Astrocyte of the cerebellum (primary cell): ENCODE measurements around the gene MSH2.

Experiments used
- DNase-seq: peaks from one replicate; pipeline ENCODE4 v3.0.0-alpha.2; 2011; ENCODE audit warnings: low read depth
- H3K4me3 ChIP-seq: 2 replicates; pipeline ENCODE4 v1.5.1; 2011; ENCODE audit warnings: mild to moderate bottlenecking, low read depth, low read length, moderate library complexity
- in situ Hi-C: cut with HindIII; loops from 2 replicates; pipeline ENCODE4 v1.10.0; 2017; ENCODE audit warnings: low sequenced_read_pairs
- TF ChIP-seq, protein P1 (sequence below): IDR thresholded peaks from 2 replicates; pipeline ENCODE4 v1.5.1; 2012; ENCODE audit warnings: low read length, low read depth, moderate library complexity, mild to moderate bottlenecking; ENCODE audit errors: missing control alignments

MSH2 gene

GRCh38 chr2:47471429-47472116 is 68.6 kb downstream of the MSH2 start:
- H3K4me3 ChIP-seq, result no peak overlapping the region
- TF ChIP-seq, protein P1, sequence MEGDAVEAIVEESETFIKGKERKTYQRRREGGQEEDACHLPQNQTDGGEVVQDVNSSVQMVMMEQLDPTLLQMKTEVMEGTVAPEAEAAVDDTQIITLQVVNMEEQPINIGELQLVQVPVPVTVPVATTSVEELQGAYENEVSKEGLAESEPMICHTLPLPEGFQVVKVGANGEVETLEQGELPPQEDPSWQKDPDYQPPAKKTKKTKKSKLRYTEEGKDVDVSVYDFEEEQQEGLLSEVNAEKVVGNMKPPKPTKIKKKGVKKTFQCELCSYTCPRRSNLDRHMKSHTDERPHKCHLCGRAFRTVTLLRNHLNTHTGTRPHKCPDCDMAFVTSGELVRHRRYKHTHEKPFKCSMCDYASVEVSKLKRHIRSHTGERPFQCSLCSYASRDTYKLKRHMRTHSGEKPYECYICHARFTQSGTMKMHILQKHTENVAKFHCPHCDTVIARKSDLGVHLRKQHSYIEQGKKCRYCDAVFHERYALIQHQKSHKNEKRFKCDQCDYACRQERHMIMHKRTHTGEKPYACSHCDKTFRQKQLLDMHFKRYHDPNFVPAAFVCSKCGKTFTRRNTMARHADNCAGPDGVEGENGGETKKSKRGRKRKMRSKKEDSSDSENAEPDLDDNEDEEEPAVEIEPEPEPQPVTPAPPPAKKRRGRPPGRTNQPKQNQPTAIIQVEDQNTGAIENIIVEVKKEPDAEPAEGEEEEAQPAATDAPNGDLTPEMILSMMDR, result no peak
- in situ Hi-C loops, result no loop called here
- DNase-seq, result no peak

GRCh38 chr2:47479863-47480262 is 76.9 kb downstream of the MSH2 start:
- in situ Hi-C loops, result no loop called here
- no peak for DNase-seq
- TF ChIP-seq, protein P1, result no peak
- H3K4me3 ChIP-seq, result no peak overlapping the region

DNA sequence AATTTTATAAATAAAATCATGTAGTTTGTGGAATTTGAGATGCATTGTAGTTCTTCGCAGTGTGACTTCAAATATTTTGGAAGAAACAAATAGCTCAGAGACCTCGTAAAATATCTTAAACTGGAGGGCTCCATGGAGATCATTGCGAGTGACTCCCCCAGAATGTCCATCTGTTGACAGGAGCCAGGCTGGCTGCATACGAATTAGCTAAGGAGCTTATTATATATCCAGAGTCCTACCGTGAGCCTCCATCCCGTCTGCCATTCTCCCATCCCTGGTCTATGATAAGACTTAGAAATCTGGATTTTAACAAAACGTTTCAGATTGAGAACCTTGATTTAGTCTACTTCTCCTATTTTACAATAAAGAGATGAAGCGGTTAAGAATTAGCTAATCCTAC is 80.2 kb downstream of the MSH2 start:
- TF ChIP-seq, protein P1, result no peak
- no peak overlapping the region for H3K4me3 ChIP-seq
- no peak for DNase-seq
- in situ Hi-C loops, result no loop called here

DNA sequence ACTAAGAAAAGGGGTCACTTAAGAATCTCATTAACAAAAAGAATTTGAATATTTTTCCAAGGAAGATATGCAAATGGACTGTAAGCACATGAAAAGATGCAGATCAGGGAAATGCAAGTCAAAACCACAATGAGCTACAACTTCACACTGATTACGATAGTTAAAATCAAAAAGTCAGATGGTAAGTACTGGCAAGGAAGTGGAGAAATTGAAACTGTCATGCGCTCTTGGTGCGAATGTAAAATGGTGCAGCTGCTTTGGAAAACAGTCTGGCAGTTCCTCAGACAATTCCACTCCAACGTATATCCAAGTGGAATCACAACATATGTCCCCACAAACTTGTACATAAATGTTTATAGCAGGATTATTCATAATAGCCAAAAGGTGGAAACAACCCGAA is 81.4 kb downstream of the MSH2 start:
- H3K4me3 ChIP-seq, result no peak overlapping the region
- no peak for DNase-seq
- TF ChIP-seq, protein P1, result no peak
- in situ Hi-C loops, result no loop called here

GRCh38 chr2:47485177-47485576 is 82.2 kb downstream of the MSH2 start:
- no peak for DNase-seq
- in situ Hi-C loops, result no loop called here
- TF ChIP-seq, protein P1, result no peak
- H3K4me3 ChIP-seq, result no peak overlapping the region

DNA sequence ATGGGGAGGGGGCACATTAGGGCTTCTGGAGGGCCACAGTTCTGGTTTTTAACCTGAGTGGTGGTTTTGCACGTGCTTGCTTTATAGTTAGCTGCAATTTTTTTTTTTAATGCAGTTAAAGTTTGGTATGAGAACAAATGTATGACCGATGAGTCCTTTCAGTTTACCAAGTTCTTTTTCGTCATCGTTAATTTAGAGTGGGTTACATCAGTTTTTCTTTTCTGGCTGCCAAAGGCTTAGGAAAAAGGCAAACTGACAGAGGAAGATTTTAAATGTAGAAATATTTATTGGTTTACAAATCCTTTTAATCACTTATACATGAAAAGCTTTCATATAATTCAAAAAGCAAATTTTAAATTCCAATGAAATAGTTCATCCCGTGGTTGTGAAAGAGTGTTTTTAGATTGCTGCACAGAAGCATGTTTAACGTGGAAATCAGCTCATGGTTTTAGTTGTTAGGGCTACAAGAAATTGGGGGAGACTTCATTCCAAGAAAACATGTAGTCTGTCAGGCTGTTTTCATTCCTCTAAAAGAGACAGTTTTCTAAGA is 82.9 kb downstream of the MSH2 start:
- DNase-seq, result no peak

More for the DNA sequence above, 82.9 kb downstream of the MSH2 start:
- no peak overlapping the region for H3K4me3 ChIP-seq
- in situ Hi-C loops, result no loop called here
- TF ChIP-seq, protein P1, result no peak
